ENCODE data around the gene ANO10.
"Not testable (repeated sequence)": the region's sequence is repeated elsewhere in the genome, so short reads cannot be mapped to it uniquely, and the experiment has no call there.

Gene ANO10

GRCh38 chr3:43388175-43388574, 233.6 kb downstream of the ANO10 start:
- in situ Hi-C loops (cut with MboI; ENCODE audit: low sequenced_read_pairs): no loop called here

- in situ Hi-C loops (cut with MboI; ENCODE audit: low sequenced_read_pairs): no loop called here
Observed at GRCh38 chr3:43379343-43379742, 242.5 kb downstream of the ANO10 start.

- in situ Hi-C loops (cut with MboI; ENCODE audit: low sequenced_read_pairs): no loop called here
Observed at GRCh38 chr3:43378066-43378935, 243.5 kb downstream of the ANO10 start.

GRCh38 chr3:43373560-43373928, 248.3 kb downstream of the ANO10 start:
- in situ Hi-C loops (cut with MboI; ENCODE audit: low sequenced_read_pairs): no loop called here

- in situ Hi-C loops (cut with MboI; ENCODE audit: low sequenced_read_pairs): no loop called here
Observed at GRCh38 chr3:43372809-43373559, 248.8 kb downstream of the ANO10 start.

- in situ Hi-C loops (cut with MboI; ENCODE audit: low sequenced_read_pairs): no loop called here
Observed at GRCh38 chr3:43372007-43372740, 249.6 kb downstream of the ANO10 start.

GRCh38 chr3:43371494-43371893, 250.3 kb downstream of the ANO10 start:
- in situ Hi-C loops (cut with MboI; ENCODE audit: low sequenced_read_pairs): no loop called here

- in situ Hi-C loops (cut with MboI; ENCODE audit: low sequenced_read_pairs): no loop called here
Observed at GRCh38 chr3:43370293-43370980, 251.4 kb downstream of the ANO10 start.

- in situ Hi-C loops (cut with MboI; ENCODE audit: low sequenced_read_pairs): no loop called here
Observed at GRCh38 chr3:43369404-43370292, 252.2 kb downstream of the ANO10 start.

GRCh38 chr3:43366885-43367284, 254.9 kb downstream of the ANO10 start:
- in situ Hi-C loops (cut with MboI; ENCODE audit: low sequenced_read_pairs): no loop called here

GRCh38 chr3:43366481-43366880, 255.3 kb downstream of the ANO10 start:
- in situ Hi-C loops (cut with MboI; ENCODE audit: low sequenced_read_pairs): no loop called here

- in situ Hi-C loops (cut with MboI; ENCODE audit: low sequenced_read_pairs): no loop called here
Observed at GRCh38 chr3:43365601-43366305, 256.1 kb downstream of the ANO10 start.

GRCh38 chr3:43364926-43365325, 256.9 kb downstream of the ANO10 start:
- in situ Hi-C loops (cut with MboI; ENCODE audit: low sequenced_read_pairs): no loop called here

GRCh38 chr3:43364494-43364893, 257.3 kb downstream of the ANO10 start:
- in situ Hi-C loops (cut with MboI; ENCODE audit: low sequenced_read_pairs): no loop called here

- in situ Hi-C loops (cut with MboI; ENCODE audit: low sequenced_read_pairs): no loop called here
Observed at GRCh38 chr3:43363621-43364266, 258.1 kb downstream of the ANO10 start.

GRCh38 chr3:43362961-43363360, 258.9 kb downstream of the ANO10 start:
- in situ Hi-C loops (cut with MboI; ENCODE audit: low sequenced_read_pairs): no loop called here

GRCh38 chr3:43362183-43362582, 259.6 kb downstream of the ANO10 start:
- in situ Hi-C loops (cut with MboI; ENCODE audit: low sequenced_read_pairs): no loop called here

- in situ Hi-C loops (cut with MboI; ENCODE audit: low sequenced_read_pairs): no loop called here
Observed at GRCh38 chr3:43361077-43361476, 260.7 kb downstream of the ANO10 start.

- in situ Hi-C loops (cut with MboI; ENCODE audit: low sequenced_read_pairs): not testable (repeated sequence)
Observed at GRCh38 chr3:43356033-43356432, 265.8 kb downstream of the ANO10 start.

Data from HL-60/S4 treated with phorbol 12-myristate 13-acetate at 8.2 ng/mL for 4 days and 3 days (cell line).